GM18526 (cell line): ENCODE results near the gene MRPS14.
A peak's percentile ranks its signal among the peaks of the same experiment; 100 is the strongest.

Experiments used
- POLR2A ChIP-seq: IDR thresholded peaks from 3 replicates; pipeline ENCODE4 v1.6.1; 2011; ENCODE audit not compliant: insufficient read length; ENCODE audit errors: extremely low read depth

MRPS14 gene

GRCh38 chr1:174999216-174999935 lies 23.8 kb downstream of the MRPS14 start:
- TF ChIP-seq POLR2A, result peak; percentile 88

GRCh38 chr1:174998569-174999215 lies 24.5 kb downstream of the MRPS14 start:
- no peak for TF ChIP-seq POLR2A

- TF ChIP-seq POLR2A, result no peak
Observed at GRCh38 chr1:174997041-174997440, 26.2 kb downstream of the MRPS14 start.

- TF ChIP-seq POLR2A, result no peak
Observed at GRCh38 chr1:174996476-174996875, 26.7 kb downstream of the MRPS14 start.

- no peak for TF ChIP-seq POLR2A
Observed at GRCh38 chr1:174995916-174996315, 27.3 kb downstream of the MRPS14 start.

- no peak for TF ChIP-seq POLR2A
Observed at GRCh38 chr1:174995121-174995520, 28.1 kb downstream of the MRPS14 start.

- TF ChIP-seq POLR2A, result no peak
Observed at GRCh38 chr1:174991473-174991872, 31.8 kb downstream of the MRPS14 start.

- TF ChIP-seq POLR2A, result no peak
Observed at GRCh38 chr1:174990382-174990999, 32.7 kb downstream of the MRPS14 start.

GRCh38 chr1:174989536-174990220 lies 33.5 kb downstream of the MRPS14 start:
- no peak for TF ChIP-seq POLR2A

- TF ChIP-seq POLR2A, result no peak
Observed at GRCh38 chr1:174988986-174989385, 34.2 kb downstream of the MRPS14 start.

- no peak for TF ChIP-seq POLR2A
Observed at GRCh38 chr1:174988539-174988938, 34.7 kb downstream of the MRPS14 start.

- TF ChIP-seq POLR2A, result no peak
Observed at GRCh38 chr1:174984952-174985351, 38.3 kb downstream of the MRPS14 start.

- TF ChIP-seq POLR2A, result no peak
Observed at GRCh38 chr1:174982971-174983689, 40.1 kb downstream of the MRPS14 start.

GRCh38 chr1:174976436-174977108 lies 46.7 kb downstream of the MRPS14 start:
- no peak for TF ChIP-seq POLR2A
